IMR-90 (cell line): ENCODE data around the gene ZBTB7B.

Source experiments
- CEBPB ChIP-seq: IDR thresholded peaks from 2 replicates; pipeline ENCODE4 v1.6.1; 2012; ENCODE audit warnings: low read depth, low read length, improper control_type of control experiment
- FOS ChIP-seq: fragments of 150-350 bp; IDR thresholded peaks from 2 replicates; pipeline ENCODE4 v1.6.1; 2016; ENCODE audit warnings: low read depth, low read length
- MAFK ChIP-seq: IDR thresholded peaks from 2 replicates; pipeline ENCODE4 v1.6.1; 2012; ENCODE audit warnings: low read depth, low read length, improper control_type of control experiment
- MAZ ChIP-seq: IDR thresholded peaks from 2 replicates; pipeline ENCODE4 v1.6.1; 2012; ENCODE audit warnings: low read depth, mild to moderate bottlenecking, low read length, improper control_type of control experiment, moderate library complexity, borderline replicate concordance
- MXI1 ChIP-seq: IDR thresholded peaks from 2 replicates; pipeline ENCODE4 v1.6.1; 2012; ENCODE audit warnings: low read depth, mild to moderate bottlenecking, low read length, moderate library complexity, borderline replicate concordance
- POLR2A ChIP-seq: IDR thresholded peaks from 2 replicates; pipeline ENCODE4 v1.6.1; 2012; ENCODE audit warnings: mild to moderate bottlenecking, low read depth, low read length
- RAD21 ChIP-seq: IDR thresholded peaks from 2 replicates; pipeline ENCODE4 v1.6.1; 2012; ENCODE audit warnings: low read length, improper control_type of control experiment
- RCOR1 ChIP-seq: IDR thresholded peaks from 2 replicates; pipeline ENCODE4 v1.6.1; 2012; ENCODE audit warnings: mild to moderate bottlenecking, low read length, improper control_type of control experiment; ENCODE audit not compliant: insufficient replicate concordance
- RFX5 ChIP-seq: IDR thresholded peaks from 2 replicates; pipeline ENCODE4 v1.8.0; 2012; ENCODE audit warnings: low read depth, mild to moderate bottlenecking, low read length, moderate library complexity
- SMC3 ChIP-seq: fragments of 150-350 bp; IDR thresholded peaks from 2 replicates; pipeline ENCODE4 v1.6.1; 2016; ENCODE audit warnings: low read depth, mild to moderate bottlenecking, antibody characterized with exemption, low read length, moderate library complexity
- TF ChIP-seq, protein P1 (sequence below): conservative IDR thresholded peaks from 2 replicates; pipeline ENCODE4 v1.5.1; 2012; ENCODE audit warnings: mild to moderate bottlenecking, low read depth, low read length, improper control_type of control experiment

- TF ChIP-seq, protein P1, sequence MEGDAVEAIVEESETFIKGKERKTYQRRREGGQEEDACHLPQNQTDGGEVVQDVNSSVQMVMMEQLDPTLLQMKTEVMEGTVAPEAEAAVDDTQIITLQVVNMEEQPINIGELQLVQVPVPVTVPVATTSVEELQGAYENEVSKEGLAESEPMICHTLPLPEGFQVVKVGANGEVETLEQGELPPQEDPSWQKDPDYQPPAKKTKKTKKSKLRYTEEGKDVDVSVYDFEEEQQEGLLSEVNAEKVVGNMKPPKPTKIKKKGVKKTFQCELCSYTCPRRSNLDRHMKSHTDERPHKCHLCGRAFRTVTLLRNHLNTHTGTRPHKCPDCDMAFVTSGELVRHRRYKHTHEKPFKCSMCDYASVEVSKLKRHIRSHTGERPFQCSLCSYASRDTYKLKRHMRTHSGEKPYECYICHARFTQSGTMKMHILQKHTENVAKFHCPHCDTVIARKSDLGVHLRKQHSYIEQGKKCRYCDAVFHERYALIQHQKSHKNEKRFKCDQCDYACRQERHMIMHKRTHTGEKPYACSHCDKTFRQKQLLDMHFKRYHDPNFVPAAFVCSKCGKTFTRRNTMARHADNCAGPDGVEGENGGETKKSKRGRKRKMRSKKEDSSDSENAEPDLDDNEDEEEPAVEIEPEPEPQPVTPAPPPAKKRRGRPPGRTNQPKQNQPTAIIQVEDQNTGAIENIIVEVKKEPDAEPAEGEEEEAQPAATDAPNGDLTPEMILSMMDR, result no peak
- TF ChIP-seq RCOR1 (no peak), POLR2A (no peak), MAZ (no peak), SMC3 (no peak), FOS (no peak), RAD21 (no peak), MXI1 (no peak), RFX5 (no peak), CEBPB (no peak), MAFK (no peak)
Observed at GRCh38 chr1:154990276-154990675, 12.3 kb upstream of the ZBTB7B start.
